SK-N-SH treated with all-trans-retinoic acid at 6 μM for 48 hours (cell line): ENCODE data around the gene SH3BP1.

Experiments
- ARNTL ChIP-seq: fragments of 450-650 bp; formaldehyde crosslinking; IDR thresholded peaks from 2 replicates; pipeline ENCODE4 v1.5.0; 2020; ENCODE audit warnings: low read depth, mild to moderate bottlenecking, moderate library complexity, borderline replicate concordance
- CSDC2 ChIP-seq: fragments of 250-450 bp; sonication (Bioruptor Pico); IDR thresholded peaks from 2 replicates; pipeline ENCODE4 v1.5.0; 2020; ENCODE audit warnings: mild to moderate bottlenecking, moderate library complexity
- ESRRG ChIP-seq: fragments of 250-450 bp; sonication (Bioruptor Pico); IDR thresholded peaks from 2 replicates; pipeline ENCODE4 v1.6.1; 2021; ENCODE audit warnings: mild to moderate bottlenecking
- RARB ChIP-seq: fragments of 250-450 bp; sonication (Bioruptor Pico); IDR thresholded peaks from 2 replicates; pipeline ENCODE4 v1.8.0; 2021; ENCODE audit warnings: mild to moderate bottlenecking, moderate library complexity
- TSHZ2 ChIP-seq: fragments of 250-450 bp; sonication (Bioruptor Pico); IDR thresholded peaks from 2 replicates; pipeline ENCODE4 v1.5.0; 2020; ENCODE audit warnings: mild to moderate bottlenecking, moderate library complexity
- ZFP30 ChIP-seq: fragments of 450-650 bp; formaldehyde crosslinking; IDR thresholded peaks from 2 replicates; pipeline ENCODE4 v1.5.0; 2022; ENCODE audit warnings: mild to moderate bottlenecking, moderate library complexity

- TF ChIP-seq ARNTL (CRISPR knock-in tag) = no peak
- no peak for TF ChIP-seq CSDC2 (CRISPR knock-in tag)
- TF ChIP-seq TSHZ2 (CRISPR knock-in tag) = no peak
- TF ChIP-seq ZFP30 (CRISPR knock-in tag) = no peak
- no peak for TF ChIP-seq ESRRG (CRISPR knock-in tag)
- no peak for TF ChIP-seq RARB (CRISPR knock-in tag)
Observed at GRCh38 chr22:37674248-37674647, 34.8 kb downstream of the SH3BP1 start.
